ENCODE results near the gene SFTPA2. TPM values are rescaled to one million over a fixed set of nuclear protein-coding genes. Genes with fewer than 3 reads are reported as not detected.

SFTPA2 gene
- total RNA-seq, 2 experiments from 2014 or later: not detected

Other genes with a start within 250 kb of the SFTPA2 start
- 10 to 100 TPM; 87.2 to 94.0 TPM for gene PPIF, start 212.9 kb downstream of the SFTPA2 start, total RNA-seq
- under 1 TPM; 0.77 to 1.00 TPM for gene ZCCHC24, start 114.8 kb downstream of the SFTPA2 start, total RNA-seq
- gene EIF5AL1, start 47.9 kb downstream of the SFTPA2 start, total RNA-seq: 1 to 10 TPM; 2.4 to 3.2 TPM
- gene SFTPA1, start 50.5 kb upstream of the SFTPA2 start, total RNA-seq: not detected
- under 1 TPM; 0.45 to 0.56 TPM for gene NUTM2B, start 142.8 kb upstream of the SFTPA2 start, total RNA-seq

Data from activated CD4-positive, alpha-beta memory T cell treated with anti-CD3 and anti-CD28 coated beads for 36 hours (primary cell).